Measurements from ENCODE around the gene RNF166.
A peak's percentile ranks its signal among the peaks of the same experiment; 100 is the strongest.

The RNF166 gene

GRCh38 chr16:88706965-88707826 lies 988 bp upstream of the RNF166 start:
- DNase-seq (ENCODE audit: low spot score): no peak

GRCh38 chr16:88705801-88706228 lies 393 bp downstream of the RNF166 start:
- DNase-seq (ENCODE audit: low spot score): peak; percentile 58

GRCh38 chr16:88705076-88705684 lies 1.0 kb downstream of the RNF166 start:
- peak; percentile 46 for DNase-seq (ENCODE audit: low spot score)

GRCh38 chr16:88703486-88704309 lies 2.5 kb downstream of the RNF166 start:
- no peak for DNase-seq (ENCODE audit: low spot score)

- no peak for DNase-seq (ENCODE audit: low spot score)
Observed at GRCh38 chr16:88702371-88703210, 3.6 kb downstream of the RNF166 start.

- no peak for DNase-seq (ENCODE audit: low spot score)
Observed at GRCh38 chr16:88701581-88702370, 4.4 kb downstream of the RNF166 start.

GRCh38 chr16:88700636-88701482 lies 5.3 kb downstream of the RNF166 start:
- DNase-seq (ENCODE audit: low spot score): peak; percentile 56

- no peak for DNase-seq (ENCODE audit: low spot score)
Observed at GRCh38 chr16:88700322-88700635, 5.9 kb downstream of the RNF166 start.

GRCh38 chr16:88699180-88699579 lies 7.0 kb downstream of the RNF166 start:
- no peak for DNase-seq (ENCODE audit: low spot score)

- DNase-seq (ENCODE audit: low spot score): no peak
Observed at GRCh38 chr16:88698646-88699045, 7.6 kb downstream of the RNF166 start.

- DNase-seq (ENCODE audit: low spot score): no peak
Observed at GRCh38 chr16:88697831-88698615, 8.2 kb downstream of the RNF166 start.

- DNase-seq (ENCODE audit: low spot score): no peak
Observed at GRCh38 chr16:88697116-88697830, 8.9 kb downstream of the RNF166 start.

GRCh38 chr16:88696441-88696840 lies 9.8 kb downstream of the RNF166 start:
- no peak for DNase-seq (ENCODE audit: low spot score)

GRCh38 chr16:88695753-88696152 lies 10.5 kb downstream of the RNF166 start:
- DNase-seq (ENCODE audit: low spot score): no peak

- no peak for DNase-seq (ENCODE audit: low spot score)
Observed at GRCh38 chr16:88695218-88695617, 11.0 kb downstream of the RNF166 start.

GRCh38 chr16:88694221-88695087 lies 11.8 kb downstream of the RNF166 start:
- no peak for DNase-seq (ENCODE audit: low spot score)

- DNase-seq (ENCODE audit: low spot score): no peak
Observed at GRCh38 chr16:88693420-88694177, 12.6 kb downstream of the RNF166 start.
